ENCODE data around the gene MOB2. TPM values are rescaled to one million over a fixed set of nuclear protein-coding genes. Genes with fewer than 3 reads are reported as not detected.

Gene MOB2
- total and polyA plus RNA-seq, 2 donors from 2014 or later: 50.7 to 51.7 TPM

- DNase-seq: peak in 2 of 5 donors; percentile 26 to 43
- Histone ChIP-seq H3K4me1 (ENCODE audit: control insufficient read depth in 2 of 3, insufficient read depth in 2 of 3, low read depth in 1 of 3, low read length in 3 of 3) (peaks cover 0 to 24% (median 0%) of the 10 kb centered on the region in 3 donors), H3K9ac (ENCODE audit: low read length in 3 of 3) (no peak overlapping the region), H3K9me3 (ENCODE audit: control insufficient read depth in 2 of 3, insufficient read depth in 1 of 3, low read length in 3 of 3) (no peaks in the 10 kb centered on the region), H3K27me3 (ENCODE audit: control insufficient read depth, insufficient read depth, low read length) (no peaks in the 10 kb centered on the region), H3K36me3 (ENCODE audit: control insufficient read depth in 2 of 3, insufficient read depth in 3 of 3, low read length in 3 of 3) (no peaks in the 10 kb centered on the region), H3K27ac (ENCODE audit: low read depth in 2 of 2, low read length in 2 of 2) (no peak overlapping the region), H3K4me3 (ENCODE audit: low read length in 3 of 3) (no peak overlapping the region)
- TF ChIP-seq CTCF (IDR thresholded peaks at IDR 0.05; ENCODE audit: borderline replicate concordance, extremely low read depth, insufficient read depth): no peak
- no peak for FAIRE-seq
- intact Hi-C loops (cut with DNase I): loop anchor here (5.0 kb wide), 1 partner anchor 316 kb away; no protein-coding TSS in a partner anchor
Observed at GRCh38 chr11:1518301-1518700, 31.7 kb upstream of the MOB2 start.

- H3K9ac ChIP-seq (ENCODE audit: low read length in 3 of 3): no peak overlapping the region
- no peaks in the 10 kb centered on the region for H3K27me3 ChIP-seq (ENCODE audit: control insufficient read depth, insufficient read depth, low read length)
- H3K4me3 ChIP-seq (ENCODE audit: low read length in 3 of 3): no peak overlapping the region
- TF ChIP-seq CTCF (IDR thresholded peaks at IDR 0.05; ENCODE audit: borderline replicate concordance, extremely low read depth, insufficient read depth): no peak
- intact Hi-C loops (cut with DNase I): loop anchor here (5.0 kb wide), 1 partner anchor 315 kb away; no protein-coding TSS in a partner anchor
- no peaks in the 10 kb centered on the region for H3K36me3 ChIP-seq (ENCODE audit: control insufficient read depth in 2 of 3, insufficient read depth in 3 of 3, low read length in 3 of 3)
- H3K9me3 ChIP-seq (ENCODE audit: control insufficient read depth in 2 of 3, insufficient read depth in 1 of 3, low read length in 3 of 3): no peaks in the 10 kb centered on the region
- DNase-seq (peak in 2 of 5 donors; percentile 29 to 49), FAIRE-seq (no peak)
- no peak overlapping the region for H3K27ac ChIP-seq (ENCODE audit: low read depth in 2 of 2, low read length in 2 of 2)
- H3K4me1 ChIP-seq (ENCODE audit: control insufficient read depth in 2 of 3, insufficient read depth in 2 of 3, low read depth in 1 of 3, low read length in 3 of 3): peaks cover 0 to 24% (median 0%) of the 10 kb centered on the region in 3 donors
Observed at GRCh38 chr11:1517117-1518005, 30.8 kb upstream of the MOB2 start.

GRCh38 chr11:1516273-1517067 lies 29.9 kb upstream of the MOB2 start:
- H3K27ac ChIP-seq (ENCODE audit: low read depth in 2 of 2, low read length in 2 of 2): no peak overlapping the region
- H3K9me3 ChIP-seq (ENCODE audit: control insufficient read depth in 2 of 3, insufficient read depth in 1 of 3, low read length in 3 of 3): no peaks in the 10 kb centered on the region
- H3K9ac ChIP-seq (ENCODE audit: low read length in 3 of 3): no peak overlapping the region
- H3K4me3 ChIP-seq (ENCODE audit: low read length in 3 of 3): no peak overlapping the region
- H3K36me3 ChIP-seq (ENCODE audit: control insufficient read depth in 2 of 3, insufficient read depth in 3 of 3, low read length in 3 of 3): no peaks in the 10 kb centered on the region
- FAIRE-seq (no peak), DNase-seq (peak in 2 of 5 donors; percentile 27 to 47)
- no peak for TF ChIP-seq CTCF (IDR thresholded peaks at IDR 0.05; ENCODE audit: borderline replicate concordance, extremely low read depth, insufficient read depth)
- intact Hi-C loops (cut with DNase I): loop anchor here (5.0 kb wide), 1 partner anchor 314 kb away; no protein-coding TSS in a partner anchor
- no peaks in the 10 kb centered on the region for H3K27me3 ChIP-seq (ENCODE audit: control insufficient read depth, insufficient read depth, low read length)
- H3K4me1 ChIP-seq (ENCODE audit: control insufficient read depth in 2 of 3, insufficient read depth in 2 of 3, low read depth in 1 of 3, low read length in 3 of 3): peaks cover 0 to 24% (median 0%) of the 10 kb centered on the region in 3 donors

Measured in kidney (tissue), 14 donors.